ACHN (cell line): ENCODE results near the gene DENND6A.
"Not testable (repeated sequence)": the region's sequence is repeated elsewhere in the genome, so short reads cannot be mapped to it uniquely, and the experiment has no call there.

ENCODE experiments used
- DNase-seq: peaks from one replicate; pipeline ENCODE4 v3.0.0-alpha.2; 2015
- in situ Hi-C: cut with HindIII; loops from 2 replicates; pipeline ENCODE4 v1.10.0; 2017; ENCODE audit warnings: low sequenced_read_pairs, low pct_ligation_motif_present, low pct_unique_long_range_greater_than_20kb

Gene DENND6A

DNA sequence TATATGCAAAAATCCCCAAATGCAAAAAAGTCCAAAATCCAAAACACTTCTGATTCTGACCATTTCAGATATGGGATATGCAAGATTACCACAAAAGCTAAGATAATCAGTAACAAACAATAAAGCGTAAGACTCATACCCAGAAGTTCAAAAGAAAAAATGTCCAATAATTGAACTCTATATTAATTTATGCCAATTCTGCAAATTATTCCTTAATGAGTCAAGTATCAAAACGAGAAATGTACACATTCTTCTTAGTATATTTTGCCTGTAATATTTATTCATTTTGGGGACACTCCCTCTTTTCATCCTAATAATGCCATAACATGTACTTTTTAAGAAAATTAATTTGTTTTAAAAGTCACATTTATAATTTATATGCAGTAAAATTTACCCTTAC lies 37.1 kb downstream of the DENND6A start:
- no peak for DNase-seq
- in situ Hi-C loops: no loop called here

DNA sequence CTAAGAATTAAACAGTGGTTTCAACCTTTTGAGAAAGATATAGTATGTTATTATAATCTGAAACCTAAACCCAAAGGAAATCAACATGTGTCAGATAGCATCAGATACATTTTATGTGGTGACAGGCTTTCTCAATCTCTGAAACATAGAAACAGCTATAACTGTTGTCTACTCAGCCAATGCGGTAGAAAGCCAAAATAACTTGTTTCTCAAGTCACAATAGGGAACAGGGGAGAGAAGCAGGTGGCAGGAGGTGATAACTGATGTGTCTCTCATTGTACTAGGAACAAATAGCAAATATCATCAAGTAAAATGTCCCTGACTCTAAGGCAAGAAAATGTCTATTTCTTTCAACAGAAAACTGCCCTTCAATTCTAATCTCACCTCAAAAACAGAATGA lies 38.6 kb downstream of the DENND6A start:
- in situ Hi-C loops: no loop called here
- DNase-seq: no peak

DNA sequence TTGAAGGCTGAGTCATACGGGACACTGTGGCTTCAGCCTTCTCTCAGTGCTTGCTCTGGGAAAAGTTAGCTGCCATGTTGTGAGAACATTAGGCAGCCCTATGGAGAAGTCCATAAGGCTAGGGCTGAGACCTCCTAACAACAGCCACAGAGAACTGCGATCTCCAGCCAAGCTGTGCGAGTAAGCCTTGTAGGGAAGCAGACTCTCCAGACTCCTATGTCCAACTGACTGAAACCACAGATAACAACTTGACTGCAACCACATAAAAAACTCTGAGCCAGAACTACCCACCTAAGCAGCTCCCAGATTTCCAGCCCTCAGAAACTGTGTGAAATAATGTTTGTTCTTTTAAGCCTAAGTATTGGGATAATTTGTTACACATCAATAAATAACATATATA lies 40.7 kb downstream of the DENND6A start:
- in situ Hi-C loops: no loop called here
- DNase-seq: no peak

DNA sequence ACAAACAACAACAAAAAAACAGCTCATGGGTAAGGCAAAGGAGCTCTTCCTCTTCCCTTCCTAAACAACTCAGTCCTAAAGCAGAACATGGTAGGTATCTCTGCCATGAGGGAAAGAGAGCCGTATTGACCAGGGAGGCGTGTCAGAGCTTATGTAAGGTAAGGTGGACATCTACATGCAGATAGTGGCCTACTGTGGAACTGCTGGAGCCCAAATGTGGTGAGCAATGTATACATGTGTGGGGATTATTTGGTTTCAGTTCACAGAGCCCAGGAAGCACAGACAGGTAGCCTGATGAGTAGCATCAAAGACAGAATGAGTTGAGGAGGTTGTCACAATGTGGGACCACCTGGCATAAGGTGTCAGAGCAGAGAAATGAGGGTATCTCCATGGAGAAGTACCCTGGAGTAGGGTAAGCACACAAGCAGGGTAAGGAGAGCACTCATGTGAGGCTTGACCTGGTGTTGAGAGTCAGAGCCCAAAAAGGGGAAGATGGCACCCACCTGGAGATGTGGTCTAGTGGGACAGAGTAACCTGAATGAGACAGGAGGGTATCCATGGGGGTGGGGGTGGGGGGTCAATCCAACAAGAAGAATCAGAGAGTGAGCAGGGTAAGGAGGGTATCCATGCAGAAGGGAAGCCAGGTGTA lies 45.5 kb downstream of the DENND6A start:
- in situ Hi-C loops: no loop called here
- no peak for DNase-seq

DNA sequence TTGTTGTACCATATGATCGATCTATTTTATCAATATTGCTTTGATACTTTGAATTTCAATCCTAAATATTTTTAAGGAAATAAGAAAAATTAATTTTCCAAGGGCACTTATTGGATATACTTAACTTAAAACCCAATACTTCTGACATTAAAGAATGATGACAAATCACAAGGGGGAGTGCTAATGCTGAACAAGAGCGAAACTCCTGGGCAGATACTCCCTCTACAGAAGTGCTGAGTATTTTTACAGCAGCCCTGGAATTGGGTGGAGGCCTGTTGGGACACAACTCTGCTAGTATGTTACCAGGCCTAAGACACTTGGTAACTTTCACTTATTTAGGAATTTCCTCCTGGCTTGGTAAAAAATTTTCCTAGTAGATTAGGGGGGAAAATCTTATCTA lies 46.2 kb downstream of the DENND6A start:
- in situ Hi-C loops: no loop called here
- peak; percentile 23 for DNase-seq

DNA sequence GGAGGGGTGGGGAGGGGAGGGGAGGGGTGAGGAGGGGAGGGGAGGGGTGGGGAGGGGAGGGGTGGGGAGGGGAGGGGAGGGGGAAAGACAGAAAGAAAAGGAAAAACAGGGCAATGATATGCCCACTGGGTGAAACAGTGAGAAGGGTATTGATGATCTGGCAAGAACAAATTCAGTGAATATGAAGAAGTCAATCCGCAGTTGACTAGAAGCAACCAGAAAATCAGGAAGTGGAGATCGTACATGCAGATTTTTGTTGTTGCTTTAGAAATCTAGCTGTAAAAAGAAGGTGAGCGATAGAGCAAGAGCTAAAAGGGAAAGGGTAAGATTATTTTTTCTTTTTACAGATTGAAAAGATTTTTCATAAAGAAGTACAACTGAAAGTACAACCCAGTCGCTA lies 48.1 kb downstream of the DENND6A start:
- in situ Hi-C loops: no loop called here
- no peak for DNase-seq

DNA sequence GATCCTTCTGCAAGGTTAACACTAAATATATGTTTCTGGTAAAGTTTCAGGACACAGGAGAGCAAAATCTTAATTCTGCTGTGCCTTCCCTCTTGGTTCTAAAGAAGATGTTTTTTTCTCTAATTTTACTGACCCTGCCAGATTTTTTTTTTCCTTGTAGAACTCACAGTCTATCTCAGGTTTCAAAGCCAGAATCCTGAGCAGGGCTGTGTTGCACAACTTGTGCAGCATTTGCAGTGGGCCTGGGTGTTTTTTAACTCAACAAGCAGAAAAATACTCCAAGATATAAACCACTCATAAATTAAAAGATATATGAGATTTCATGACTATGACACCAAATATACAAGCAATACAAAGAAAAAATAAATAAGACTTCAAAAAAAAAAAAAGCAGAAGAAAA lies 55.5 kb downstream of the DENND6A start:
- in situ Hi-C loops: no loop called here
- no peak for DNase-seq

DNA sequence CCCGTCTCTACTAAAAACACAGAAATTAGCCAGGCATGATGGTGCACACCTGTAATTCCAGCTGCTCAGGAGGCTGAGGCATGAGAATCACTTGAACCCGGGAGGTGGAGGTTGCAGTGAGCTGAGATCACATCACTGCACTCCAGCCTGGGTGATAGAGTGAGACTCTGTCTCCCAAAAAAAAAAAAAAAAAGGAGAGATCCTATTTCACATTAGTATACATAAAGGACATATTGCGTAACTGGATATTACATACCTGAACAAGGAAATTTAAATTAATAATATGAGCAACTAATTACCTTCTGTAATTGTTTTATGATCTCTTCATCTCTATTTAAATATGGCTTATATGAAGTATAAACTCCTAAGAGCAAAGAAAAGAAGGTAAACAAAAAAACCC lies 58.6 kb downstream of the DENND6A start:
- in situ Hi-C loops, DNase-seq: not testable (repeated sequence)

DNA sequence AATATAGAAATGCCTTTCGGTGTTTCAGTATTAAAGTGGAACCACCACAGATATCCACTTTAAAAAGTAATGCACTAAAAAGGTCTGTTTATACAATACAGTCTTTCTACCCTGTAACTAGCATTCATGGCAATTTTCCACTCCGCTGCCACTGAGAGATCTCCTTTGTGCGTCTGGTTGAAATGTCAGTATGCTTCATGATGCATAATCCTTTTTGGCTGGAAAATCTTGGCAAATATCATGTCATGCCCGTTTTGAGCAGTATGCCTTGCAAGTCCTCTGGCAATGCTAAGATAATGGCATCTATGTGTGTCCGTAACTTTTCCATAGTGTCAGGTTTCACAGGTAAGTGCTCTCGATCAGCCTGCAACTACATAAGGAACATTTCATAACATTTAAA lies 64.9 kb downstream of the DENND6A start:
- in situ Hi-C loops: no loop called here
- DNase-seq: no peak

DNA sequence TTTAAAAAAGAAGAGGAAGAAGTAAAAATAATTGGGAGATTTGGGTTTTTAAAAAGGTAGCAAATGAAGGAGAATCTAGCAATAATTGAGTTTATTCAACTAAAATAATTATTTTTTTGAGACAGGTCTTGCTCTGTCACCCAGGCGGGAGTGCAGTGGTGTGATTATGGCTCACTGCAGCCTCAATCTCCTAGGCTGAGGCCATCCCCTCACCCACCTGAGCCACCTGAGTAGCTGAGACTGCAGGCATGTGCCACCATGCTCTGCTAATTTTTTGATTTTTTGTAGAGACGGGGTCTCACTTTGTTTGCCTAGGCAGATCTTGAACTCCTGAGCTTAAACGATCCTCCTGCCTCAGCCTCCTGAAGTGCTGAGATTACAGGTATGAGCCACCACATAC lies 68.1 kb downstream of the DENND6A start:
- in situ Hi-C loops: no loop called here
- DNase-seq: no peak

DNA sequence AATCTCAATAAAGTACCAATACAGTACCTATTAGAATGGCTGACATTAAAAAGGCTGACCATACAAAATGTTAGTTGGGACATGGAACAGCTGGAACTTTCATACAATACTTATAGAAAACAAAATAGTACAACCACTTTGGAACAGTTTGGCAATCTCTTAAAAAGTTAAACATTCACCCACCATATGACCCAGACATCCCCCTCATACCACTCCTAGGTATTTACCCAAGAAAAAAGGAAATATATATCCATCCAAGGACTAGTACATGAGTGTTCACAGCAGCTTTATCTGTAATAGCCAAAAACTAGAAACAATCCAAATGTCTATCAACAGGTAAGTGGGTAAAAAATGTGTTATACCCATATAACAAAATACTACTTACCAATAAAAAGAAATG lies 70.5 kb downstream of the DENND6A start:
- DNase-seq: no peak
- in situ Hi-C loops: no loop called here

DNA sequence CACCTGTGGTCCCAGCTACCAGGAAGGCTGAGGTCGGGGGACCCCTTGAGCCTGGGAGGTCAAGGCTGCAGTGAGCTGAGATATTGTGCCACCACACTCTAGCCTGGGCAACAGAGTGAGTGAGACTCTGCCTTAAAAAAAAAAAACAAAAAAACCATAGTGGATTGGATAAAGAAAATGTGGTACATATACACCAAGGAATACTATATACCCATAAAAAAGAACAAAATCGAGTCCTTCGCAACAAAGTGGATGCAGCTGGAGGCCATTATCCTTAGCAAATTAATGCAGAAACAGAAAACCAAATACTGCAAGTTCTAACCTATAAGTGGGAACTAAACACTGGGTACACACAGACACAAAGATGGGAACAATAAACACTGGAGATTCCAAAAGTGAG lies 75.1 kb downstream of the DENND6A start:
- no peak for DNase-seq
- in situ Hi-C loops: no loop called here

DNA sequence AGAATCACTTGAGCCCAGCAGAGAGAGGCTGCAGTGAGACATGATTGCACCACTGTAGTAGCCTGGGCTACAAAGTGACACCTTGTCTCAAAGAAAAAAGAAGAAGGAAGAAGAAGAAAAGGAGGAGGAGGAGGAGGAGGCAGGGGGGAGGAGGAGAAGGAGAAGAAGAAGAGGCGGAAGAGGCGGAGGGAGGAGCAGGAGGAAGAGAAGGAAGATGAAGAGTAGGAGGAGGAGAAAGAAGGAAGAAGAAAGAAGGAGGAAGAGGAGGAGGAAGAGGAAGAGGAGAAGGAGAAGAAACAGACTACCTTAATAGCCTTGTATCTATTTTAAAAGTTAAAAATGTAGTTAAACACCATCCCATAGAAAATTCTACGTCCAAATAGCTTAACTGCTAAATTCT lies 76.6 kb downstream of the DENND6A start:
- no peak for DNase-seq
- in situ Hi-C loops: no loop called here

DNA sequence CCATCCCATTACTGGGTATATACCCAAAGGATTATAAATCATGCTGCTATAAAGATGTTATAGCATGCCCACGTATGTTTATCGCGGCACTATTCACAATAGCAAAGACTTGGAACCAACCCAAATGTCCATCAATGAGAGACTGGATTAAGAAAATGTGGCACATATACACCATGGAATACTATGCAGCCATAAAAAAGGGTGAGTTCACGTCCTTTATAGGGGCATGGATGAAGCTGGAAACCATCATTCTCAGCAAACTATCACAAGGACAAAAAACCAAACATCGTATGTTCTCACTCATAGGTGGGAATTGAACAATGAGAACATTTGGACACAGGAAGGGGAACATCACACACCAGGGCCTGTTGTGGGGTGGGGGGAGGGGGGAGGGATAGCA lies 81.0 kb downstream of the DENND6A start:
- in situ Hi-C loops, DNase-seq: not testable (repeated sequence)

DNA sequence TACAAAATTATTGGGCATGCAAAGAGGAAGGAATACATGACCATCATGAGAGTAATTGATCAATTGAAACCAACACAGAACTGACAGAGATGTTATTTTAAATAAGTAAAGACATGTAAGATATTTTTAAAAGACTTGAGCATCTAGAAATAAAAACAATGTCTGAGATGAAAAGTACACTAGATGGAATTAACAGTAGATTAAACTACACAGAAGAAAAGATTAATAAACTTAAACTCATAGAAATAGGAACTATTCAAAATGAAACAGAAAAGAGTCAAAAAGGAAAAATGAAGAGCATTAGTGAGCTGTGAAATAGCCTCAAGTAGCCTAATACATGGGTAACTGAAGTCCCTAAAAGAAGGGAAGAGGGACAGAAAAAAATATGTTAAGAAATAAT lies 87.2 kb downstream of the DENND6A start:
- DNase-seq: no peak
- in situ Hi-C loops: no loop called here

DNA sequence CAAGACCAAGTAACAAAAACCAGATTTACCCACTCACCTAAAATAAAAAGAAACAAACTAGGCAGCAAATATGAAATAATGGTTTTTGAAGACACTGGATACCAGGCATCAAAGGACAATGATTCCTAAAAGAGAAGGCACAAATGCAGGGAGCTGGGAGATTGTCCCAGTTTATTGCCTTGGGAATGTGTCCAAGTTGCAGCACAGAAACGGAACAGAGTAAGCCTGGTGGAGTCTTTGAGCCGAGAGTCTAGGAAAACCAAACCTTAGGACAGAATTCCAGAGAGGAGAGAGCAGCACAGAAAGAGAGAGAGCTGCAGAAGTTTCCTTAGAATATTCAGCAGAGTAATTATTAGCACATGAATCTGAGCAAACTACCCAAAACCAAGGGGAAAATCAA lies 87.9 kb downstream of the DENND6A start:
- in situ Hi-C loops: no loop called here
- DNase-seq: no peak

DNA sequence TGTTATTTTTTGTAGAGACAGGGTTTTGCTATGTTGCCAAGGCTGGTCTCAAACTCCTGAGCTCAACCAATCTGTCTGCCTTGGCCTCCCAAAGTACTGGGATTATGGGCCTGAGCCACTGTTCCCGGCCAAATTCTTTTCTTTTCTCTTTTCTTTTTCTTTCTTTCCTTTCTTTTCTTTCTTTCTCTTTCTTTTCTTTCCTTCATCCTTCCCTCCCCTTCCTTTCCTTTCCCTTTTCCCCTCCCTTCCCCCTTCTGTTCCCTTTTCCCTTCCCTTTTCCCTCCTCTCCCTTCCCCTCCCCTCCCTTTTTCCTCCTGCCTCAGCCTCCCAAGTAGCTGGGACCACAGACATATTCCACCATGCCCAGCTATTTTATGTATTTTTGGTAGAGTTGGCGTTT lies 92.7 kb downstream of the DENND6A start:
- DNase-seq: no peak
- in situ Hi-C loops: no loop called here

DNA sequence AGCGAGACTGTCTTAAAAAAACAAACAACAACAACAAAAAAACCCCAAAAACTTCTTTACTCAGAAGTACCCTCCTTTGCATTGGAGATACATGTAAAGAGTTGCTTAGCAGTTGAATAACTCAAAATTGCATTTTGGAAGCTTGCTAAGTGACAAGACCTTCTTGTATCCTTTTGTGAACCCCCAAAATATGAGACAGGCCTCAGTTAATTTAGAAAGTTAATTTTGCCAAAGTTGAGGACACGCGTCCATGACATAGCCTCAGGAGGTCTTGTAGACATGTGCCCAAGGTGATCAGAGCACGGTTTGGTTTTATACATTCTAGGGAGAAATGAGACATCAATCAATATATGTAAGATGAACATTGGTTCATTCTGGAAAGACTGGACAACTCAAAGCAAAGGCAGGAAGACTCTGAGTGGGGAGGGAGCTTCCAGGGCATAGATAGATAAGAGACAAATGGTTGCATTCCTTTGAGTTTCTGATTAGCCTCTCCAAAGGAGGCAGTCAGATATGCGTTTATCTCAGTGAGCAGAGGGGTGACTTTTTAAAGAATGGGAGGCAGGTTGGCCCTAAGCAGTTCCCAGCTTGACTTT lies 94.0 kb downstream of the DENND6A start:
- in situ Hi-C loops: no loop called here
- no peak for DNase-seq

DNA sequence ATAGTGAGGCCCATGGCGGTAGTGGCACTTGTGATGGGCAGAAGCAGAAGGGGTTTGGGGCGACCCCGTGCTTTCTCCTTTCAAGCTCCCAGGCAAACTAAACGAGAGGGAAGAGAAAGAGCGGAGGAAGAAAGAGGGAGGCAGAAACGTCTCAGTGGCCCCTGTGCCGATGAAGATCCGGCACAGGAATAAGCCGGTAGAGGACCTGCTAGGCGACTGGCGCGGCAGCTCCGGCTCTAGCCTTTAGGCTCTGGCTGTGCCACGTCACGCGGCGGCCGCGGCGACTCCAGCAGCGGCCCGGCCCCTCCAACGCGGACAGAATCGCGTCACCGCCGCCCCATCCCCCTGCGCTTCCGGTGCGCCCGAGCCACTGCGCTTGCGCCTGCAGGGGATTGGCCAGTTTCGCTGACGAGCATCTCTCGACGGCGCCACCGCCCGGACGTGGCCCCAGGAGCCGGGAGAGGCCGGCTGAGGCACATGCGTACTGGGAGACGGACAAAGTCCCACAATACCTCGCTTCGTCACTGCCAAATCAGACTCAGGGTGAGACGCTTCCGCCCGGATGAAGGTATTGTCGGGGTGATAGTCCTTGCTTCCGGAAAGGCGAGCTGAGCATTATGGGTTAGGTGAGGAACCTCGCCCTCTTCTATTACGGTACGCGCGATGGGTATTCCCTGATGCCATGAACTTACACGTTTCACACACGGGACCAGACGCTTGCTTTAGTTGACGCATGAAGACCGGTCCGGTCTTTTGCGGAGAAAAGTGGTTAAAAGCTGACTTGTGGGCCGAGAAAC lies 95.6 kb downstream of the DENND6A start, which contains the start of gene ARF4:
Gene ARF4, minus strand, starts transcription at position 218 of the 797 bp plus-strand sequence. Its CDS starts 204 bp downstream, at position 14.
- DNase-seq: peak; percentile 98
- in situ Hi-C loops: no loop called here
